DMS53 treated with DMSO at 0.1 percent for 48 hours (cell line): ENCODE results near the gene CAPN10.

Experiments
- DNase-seq: peaks from one replicate; lab custom pipeline; 2025; ENCODE audit not compliant: unreplicated experiment; lab: John Stamatoyannopoulos, UW

Gene CAPN10

DNA sequence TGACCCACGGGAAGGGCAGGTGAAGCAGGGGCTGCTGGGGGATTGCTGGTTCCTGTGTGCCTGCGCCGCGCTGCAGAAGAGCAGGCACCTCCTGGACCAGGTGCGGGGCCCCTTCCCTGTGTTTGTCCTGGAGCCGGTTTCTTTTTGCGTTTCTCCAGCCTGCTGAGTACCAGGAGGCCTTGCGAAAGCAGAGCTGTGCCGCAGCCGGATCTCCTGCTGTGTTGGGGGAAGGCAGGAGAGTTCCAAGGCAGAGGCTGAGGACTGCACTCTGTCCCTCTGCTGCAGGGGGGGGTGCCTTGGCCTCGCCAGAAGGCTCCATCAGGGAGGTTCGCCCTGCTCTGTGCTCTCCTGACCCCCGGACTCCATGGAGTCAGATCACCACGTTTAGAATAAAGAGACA is 2.8 kb downstream of the CAPN10 start:
- DNase-seq, result no peak

GRCh38 chr2:240589850-240590525 is 3.5 kb downstream of the CAPN10 start:
- DNase-seq, result no peak

DNA sequence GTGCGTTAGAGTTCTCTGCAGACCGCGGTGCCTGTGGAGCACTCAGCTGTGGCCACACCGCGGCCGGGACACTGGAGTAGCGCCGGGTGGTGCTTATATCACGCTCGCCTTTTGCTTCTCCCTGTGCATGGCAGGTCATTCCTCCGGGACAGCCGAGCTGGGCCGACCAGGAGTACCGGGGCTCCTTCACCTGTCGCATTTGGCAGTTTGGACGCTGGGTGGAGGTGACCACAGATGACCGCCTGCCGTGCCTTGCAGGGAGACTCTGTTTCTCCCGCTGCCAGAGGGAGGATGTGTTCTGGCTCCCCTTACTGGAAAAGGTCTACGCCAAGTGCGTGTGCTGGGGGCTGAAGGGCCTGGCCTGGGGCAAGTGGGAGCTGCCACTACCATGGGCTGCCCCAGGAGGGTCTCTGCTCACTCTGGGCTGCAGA is 4.2 kb downstream of the CAPN10 start:
- DNase-seq, result no peak

DNA sequence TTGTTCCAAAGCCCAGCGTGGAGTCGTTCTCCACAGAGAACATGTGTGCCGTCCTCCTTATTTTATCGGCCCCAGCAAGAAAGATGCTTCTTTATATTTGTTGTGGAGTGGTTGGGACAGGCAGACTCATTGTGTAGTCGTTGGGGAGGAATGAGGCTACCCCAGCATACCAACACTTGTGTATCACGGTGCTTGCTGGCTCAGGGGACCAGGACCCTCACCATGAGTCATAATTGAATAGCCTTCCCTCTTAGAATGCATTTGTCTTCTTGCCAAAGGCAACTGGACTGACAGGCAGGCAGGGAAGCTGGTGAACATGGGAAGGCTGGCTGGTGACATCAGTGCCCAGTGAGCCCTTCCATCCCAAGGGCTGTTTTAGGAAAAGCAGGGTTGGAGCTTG is 4.7 kb downstream of the CAPN10 start:
- no peak for DNase-seq

GRCh38 chr2:240591784-240592183 is 5.2 kb downstream of the CAPN10 start:
- DNase-seq, result no peak

GRCh38 chr2:240593026-240593702 is 6.6 kb downstream of the CAPN10 start:
- DNase-seq, result no peak

- no peak for DNase-seq
These were observed 7.3 kb downstream of the CAPN10 start for GRCh38 chr2:240593703-240594451.

DNA sequence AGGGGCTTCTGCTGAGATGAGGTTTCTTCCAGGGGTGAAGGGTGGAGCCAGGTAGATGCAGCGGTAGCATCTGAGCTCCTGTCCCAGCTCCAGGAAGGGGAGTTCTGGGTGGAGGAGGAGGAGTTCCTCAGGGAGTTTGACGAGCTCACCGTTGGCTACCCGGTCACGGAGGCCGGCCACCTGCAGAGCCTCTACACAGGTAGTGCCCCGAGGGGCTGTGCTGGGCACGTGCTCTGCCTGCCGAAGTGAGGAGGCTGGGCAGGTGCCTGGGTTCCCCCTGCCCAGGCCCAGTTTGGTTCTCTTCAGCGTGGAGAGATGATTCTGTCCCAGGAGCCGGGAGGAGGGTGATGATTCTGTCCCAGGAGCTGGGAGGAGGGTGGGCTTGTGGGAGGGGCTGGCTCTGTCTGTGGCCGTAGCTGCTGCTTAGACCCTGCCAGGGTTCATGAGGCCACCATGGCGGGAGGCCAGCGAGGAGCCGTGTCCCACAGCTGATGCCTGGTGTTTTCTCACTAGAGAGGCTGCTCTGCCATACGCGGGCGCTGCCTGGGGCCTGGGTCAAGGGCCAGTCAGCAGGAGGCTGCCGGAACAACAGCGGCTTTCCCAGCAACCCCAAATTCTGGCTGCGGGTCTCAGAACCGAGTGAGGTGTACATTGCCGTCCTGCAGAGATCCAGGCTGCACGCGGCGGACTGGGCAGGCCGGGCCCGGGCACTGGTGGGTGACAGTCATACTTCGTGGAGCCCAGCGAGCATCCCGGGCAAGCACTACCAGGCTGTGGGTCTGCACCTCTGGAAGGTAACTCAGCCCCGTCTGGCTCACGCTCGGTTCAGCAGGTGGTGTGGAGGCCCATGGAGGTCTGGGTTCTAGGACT is 8.2 kb downstream of the CAPN10 start:
- no peak for DNase-seq

DNA sequence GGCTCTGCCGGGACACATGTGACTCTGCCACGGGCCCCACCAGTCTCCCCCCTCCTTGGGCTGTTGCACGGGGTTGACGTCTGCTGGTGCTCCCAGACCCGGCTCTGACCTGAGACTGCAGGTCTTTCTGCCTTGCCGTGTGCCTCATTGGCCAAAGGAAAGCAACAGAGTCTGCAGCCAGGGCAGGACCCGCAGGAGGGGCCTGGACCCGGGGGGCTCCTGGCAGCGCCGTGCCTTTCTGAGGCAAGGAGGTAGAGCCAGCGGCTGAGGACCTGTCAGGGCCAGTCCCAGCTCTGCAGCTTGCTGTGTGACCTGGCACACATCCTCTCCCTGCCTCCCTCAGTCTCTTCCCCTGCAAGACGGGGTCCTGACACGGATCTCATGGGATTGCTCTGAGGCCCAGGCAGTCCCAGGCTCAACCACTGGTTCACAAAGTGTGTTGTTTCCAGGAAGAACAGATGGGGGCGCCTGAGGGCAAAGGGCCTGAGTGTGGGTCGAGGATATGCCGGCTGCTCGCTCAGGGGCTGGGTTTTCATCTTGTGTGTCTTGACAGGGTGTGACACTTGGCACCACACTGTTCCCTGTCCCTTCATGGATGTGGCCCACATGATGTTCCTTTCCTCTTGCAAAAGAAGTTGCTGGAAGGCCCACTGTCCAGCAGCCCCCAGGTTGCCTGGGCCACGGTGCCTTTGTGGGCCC is 9.0 kb downstream of the CAPN10 start:
- peak; percentile 12 for DNase-seq

DNA sequence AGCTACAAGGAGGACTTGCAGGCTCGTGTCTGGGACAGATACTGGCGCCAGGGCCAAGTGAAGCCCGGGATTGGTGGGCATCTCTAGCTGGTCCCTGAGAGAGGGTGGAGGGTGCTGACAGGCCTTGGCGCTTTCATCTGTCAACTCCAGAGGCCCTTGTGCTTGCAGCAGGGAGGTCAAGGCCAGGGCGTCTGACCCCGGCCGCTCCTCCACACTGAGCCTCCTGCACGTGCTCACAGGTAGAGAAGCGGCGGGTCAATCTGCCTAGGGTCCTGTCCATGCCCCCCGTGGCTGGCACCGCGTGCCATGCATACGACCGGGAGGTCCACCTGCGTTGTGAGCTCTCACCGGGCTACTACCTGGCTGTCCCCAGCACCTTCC is 9.5 kb downstream of the CAPN10 start:
- DNase-seq, result no peak

- DNase-seq, result no peak
These were observed 10.0 kb downstream of the CAPN10 start for GRCh38 chr2:240596491-240596931.

GRCh38 chr2:240597054-240597418 is 10.5 kb downstream of the CAPN10 start:
- no peak for DNase-seq

GRCh38 chr2:240597419-240598181 is 11.1 kb downstream of the CAPN10 start:
- DNase-seq, result no peak

- DNase-seq, result no peak
These were observed 11.9 kb downstream of the CAPN10 start for GRCh38 chr2:240598311-240598911.

GRCh38 chr2:240599141-240599583 is 12.6 kb downstream of the CAPN10 start:
- DNase-seq, result no peak

GRCh38 chr2:240600451-240600961 is 14.0 kb downstream of the CAPN10 start:
- no peak for DNase-seq

- DNase-seq, result no peak
These were observed 14.7 kb downstream of the CAPN10 start for GRCh38 chr2:240601061-240601830.

GRCh38 chr2:240601831-240602160 is 15.3 kb downstream of the CAPN10 start:
- DNase-seq, result no peak
